Left forelimb (tissue), 1 donor: Measurements from ENCODE around the gene STK32B.
"Not testable (repeated sequence)": the region's sequence is repeated elsewhere in the genome, so short reads cannot be mapped to it uniquely, and the experiment has no call there.

ENCODE experiments used
- DNase-seq: peaks from one replicate; pipeline ENCODE4 v3.0.0-alpha.2; 2018; ENCODE audit warnings: low spot score

STK32B gene

DNA sequence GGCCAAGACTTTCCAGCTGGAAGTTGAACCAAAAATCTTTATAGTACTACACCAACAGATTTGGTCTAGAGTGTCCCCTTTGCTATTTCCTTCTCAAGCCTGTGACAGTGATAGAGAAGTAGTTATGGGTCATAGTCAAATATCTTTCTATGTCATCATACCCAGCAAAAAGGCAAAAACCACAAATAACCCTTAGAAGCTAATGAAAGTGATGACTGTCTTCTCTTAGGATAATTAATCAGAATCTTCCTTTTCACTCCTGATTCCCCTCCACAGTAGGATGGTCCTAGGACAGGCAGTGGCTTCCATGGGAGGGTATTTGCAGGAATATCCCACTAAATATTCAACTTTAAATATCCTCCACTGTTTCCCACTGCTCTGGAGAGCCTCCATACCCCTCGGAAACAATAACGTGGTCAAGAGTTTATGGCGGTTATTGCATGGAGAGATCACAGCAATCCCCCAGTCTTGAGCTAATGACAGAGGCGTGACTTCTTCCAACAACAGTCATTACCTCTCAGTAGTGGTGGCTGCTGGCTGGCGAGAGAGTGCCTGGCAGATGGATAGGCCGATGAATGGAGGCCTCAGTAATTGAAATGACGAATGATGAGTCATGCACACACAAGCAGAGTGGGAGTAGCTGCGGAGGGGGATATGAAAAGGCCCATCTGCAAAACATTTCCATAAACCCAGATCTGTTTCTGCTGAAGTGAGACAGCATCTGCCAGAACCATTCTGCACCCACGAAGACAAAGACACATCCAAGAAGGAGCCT, 154.9 kb downstream of the STK32B start:
- no peak for DNase-seq

DNA sequence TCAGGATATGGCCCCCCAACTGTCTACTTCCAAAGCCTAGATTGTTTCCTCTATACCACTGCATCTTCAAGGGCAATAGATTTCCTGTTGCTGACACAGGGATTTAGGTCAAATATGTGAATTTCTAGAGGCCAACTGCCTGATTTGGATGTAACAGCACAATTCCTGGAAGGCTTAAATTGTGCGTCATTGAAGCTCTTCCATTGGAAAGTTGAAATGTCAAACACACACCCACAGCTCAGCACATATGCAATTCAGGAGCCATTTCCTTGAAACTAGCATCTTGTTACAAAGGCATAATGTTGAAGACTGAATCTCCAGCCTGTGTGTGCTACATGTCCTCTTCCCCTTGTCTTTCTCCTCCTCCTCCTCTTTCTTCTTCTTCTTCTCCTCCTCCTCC, 158.6 kb downstream of the STK32B start:
- no peak for DNase-seq

GRCh38 chr4:5211282-5211839, 160.1 kb downstream of the STK32B start:
- DNase-seq = no peak

DNA sequence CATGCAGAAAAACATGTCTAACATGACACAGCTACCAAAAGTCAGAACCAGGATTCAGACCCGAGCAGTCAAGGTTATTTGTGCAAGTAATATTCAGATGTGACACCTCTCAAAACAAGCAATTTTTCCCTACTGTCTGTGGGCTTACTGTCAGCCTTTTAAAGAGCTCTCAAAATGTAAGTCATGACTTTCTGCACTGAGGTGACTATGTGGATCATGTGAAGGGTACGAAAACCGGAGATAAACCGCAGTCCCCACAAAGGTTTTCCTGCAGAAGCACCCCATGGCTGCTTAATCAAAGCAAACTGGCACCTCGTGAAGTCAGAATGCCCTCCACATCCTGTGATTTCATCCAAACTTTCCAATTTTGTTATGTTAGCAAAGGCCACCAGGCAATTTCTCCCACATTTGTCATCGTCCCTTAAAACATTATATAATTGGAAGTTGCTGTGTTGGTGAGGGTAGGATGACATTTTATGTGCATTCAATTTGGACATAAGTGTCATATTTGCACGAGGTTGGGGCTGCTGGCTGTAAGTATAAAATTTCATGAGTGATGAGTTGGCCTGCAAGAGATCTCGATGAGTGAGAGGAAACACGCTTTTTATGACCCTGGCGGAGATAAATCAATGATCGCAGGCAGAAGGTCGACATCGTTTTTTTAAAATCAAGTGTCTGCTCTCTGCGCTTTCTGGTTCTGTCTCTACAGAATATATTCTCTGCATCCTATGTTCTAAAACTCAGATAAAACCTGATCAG, 161.2 kb downstream of the STK32B start:
- no peak for DNase-seq

- no peak for DNase-seq
These were observed 161.9 kb downstream of the STK32B start for GRCh38 chr4:5213087-5213595.

DNA sequence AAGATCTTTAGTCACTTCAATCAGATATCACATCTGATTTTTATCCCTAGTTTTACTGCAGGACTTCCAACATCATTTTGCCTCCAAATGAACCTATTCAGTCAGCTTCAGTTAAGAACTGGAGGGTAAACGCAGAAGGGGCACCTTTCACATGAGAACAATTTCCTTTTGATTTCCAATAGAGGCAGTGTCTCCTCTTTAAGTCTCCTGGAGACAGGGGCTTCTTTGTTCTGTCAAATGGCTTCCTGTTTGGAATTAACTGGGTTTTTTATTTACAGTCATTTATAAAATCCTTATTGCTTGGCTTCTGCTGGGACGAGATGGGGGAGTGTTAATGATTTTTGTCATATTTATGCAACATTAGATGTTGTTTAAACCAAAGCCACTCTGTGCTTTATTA, 164.0 kb downstream of the STK32B start:
- no peak for DNase-seq

DNA sequence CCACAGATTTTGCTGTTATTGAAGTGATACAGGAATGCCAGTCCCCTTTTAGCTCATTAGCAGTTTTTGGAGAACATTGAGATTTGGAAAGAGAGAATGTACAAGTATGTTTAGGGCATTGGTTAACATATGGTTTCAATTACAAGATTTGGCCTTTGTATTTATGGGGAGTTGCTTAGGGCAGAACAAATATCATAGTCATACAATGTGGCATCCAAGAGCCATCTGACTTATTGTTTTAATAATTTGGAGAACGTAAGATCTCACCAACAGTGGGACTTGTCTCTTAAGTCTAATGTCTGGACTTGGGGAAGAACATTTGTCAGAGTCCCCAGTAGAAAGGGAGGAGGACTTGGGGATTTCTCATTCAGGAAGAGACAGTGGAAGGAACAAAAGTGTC, 166.1 kb downstream of the STK32B start:
- DNase-seq = no peak

DNA sequence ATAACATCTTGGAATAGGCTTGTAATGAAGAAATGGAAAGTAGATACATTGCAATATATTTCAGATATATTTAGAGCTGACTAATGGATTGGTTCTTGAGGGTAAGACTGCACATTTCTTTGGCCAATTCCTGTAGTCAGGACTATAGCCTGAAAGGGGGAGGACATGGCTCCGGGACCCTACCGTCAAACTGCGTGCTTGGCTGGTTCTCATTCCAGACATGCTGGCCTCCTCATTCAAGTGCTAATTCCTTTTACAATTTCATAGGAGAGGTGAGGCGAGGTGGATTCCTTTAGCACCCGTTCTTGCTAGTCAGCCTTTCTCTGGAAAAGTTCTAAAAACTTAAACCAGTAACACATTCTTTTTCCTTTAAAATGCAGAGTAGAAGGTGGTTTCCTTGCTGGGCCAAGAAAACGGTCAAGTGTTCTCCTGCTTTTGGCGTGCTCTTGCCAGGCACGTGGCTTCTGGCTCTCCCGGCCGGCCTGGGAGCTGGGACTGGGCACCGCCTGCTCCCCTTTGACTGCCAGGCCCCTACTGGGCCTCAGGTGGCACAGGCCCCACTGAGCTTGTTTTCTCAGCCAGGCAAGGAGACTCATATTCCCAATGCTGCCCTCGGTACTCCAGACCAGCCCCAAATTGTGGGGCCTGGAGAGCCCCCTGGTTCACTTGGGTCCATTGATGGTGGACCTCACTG, 167.2 kb downstream of the STK32B start:
- no peak for DNase-seq

DNA sequence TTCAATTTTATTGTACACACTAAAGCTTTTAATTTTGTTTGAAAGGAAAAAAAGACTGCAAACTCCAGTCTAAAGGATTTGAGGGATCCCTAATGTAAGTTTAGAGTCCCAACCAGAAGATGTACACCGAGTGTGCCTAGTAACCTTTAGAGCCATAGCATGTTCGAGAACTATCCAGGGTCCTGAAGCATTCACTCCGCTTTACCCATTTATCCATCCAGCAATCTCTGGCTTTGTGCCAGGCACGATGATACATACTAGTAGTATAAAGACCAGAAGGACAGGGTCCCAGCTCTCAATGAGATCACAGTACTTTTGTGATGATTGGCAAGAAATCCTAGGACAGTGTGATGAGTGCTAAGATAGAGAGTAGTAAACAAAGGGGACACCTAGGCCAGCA, 168.7 kb downstream of the STK32B start:
- DNase-seq = no peak

GRCh38 chr4:5222047-5222446, 170.8 kb downstream of the STK32B start:
- DNase-seq = no peak

GRCh38 chr4:5222951-5223350, 171.7 kb downstream of the STK32B start:
- no peak for DNase-seq

GRCh38 chr4:5224340-5224739, 173.1 kb downstream of the STK32B start:
- DNase-seq = no peak

GRCh38 chr4:5232549-5232948, 181.3 kb downstream of the STK32B start:
- DNase-seq = no peak

DNA sequence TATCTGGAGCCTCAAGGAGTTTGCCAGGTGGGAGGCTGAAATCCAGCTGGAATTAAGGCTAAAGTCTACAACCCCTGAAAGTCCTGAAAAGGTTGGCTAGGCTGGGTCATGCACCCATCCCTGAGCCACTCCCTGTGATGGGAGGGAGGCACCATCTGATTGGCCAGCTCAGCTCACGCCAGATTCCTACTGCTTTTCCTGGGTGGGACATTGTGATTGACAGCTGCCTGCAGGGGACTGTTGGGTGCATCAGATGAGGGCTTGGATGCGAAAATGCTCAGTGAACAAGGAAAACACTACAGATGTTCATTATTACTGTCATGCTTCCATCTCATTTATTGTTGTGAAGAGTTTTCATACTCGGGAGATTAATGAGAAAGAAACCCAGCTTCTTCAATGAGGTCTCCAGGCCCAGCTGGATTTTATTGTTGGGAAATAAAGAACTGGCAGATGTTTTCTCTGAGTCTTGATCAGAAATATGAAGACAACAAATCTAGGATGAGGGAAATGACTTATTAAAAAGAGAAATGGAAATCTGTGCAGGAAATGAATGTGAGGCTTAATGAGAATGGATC, 185.9 kb downstream of the STK32B start:
- DNase-seq = no peak

- no peak for DNase-seq
These were observed 186.9 kb downstream of the STK32B start for GRCh38 chr4:5238173-5238572.

- not testable (repeated sequence) for DNase-seq
These were observed 195.8 kb downstream of the STK32B start for GRCh38 chr4:5247061-5247460.

DNA sequence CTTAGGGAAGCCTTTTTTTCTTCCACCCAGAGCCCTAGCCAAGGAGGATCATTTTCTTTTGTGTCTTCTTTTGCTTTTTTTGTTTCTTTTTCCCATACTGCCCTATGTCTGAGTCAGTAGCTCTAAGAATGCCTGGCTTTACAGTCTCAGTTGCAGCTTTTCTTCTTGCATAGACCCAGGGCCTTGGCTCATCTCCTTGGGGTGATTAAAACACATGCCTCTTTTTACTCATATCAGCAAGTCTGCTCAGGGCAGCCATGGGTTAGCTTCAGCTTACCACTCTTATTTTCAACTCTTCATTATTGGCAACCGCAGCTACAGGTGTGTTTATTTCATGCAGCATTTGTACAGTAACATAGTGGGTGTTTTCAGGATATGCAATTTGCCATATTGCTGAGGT, 196.5 kb downstream of the STK32B start:
- DNase-seq = no peak

DNA sequence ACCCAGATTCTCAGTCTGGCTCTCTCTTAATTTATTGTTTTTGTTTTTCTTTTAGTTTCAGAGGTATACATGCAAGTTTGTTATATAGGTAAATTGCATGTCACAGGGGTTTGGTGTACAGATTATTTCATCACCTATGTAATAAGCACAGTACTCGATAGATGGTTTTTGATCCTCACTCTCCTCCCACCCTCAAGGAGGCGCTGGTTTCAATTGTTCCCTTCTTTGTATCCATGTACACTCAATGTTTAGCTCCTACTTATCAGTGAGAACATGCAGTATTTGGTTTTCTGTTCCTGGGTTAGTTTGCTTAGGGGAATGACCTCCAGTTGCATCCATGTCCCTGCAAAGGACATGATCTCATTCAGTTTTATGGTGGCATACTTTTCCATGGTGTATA, 198.4 kb downstream of the STK32B start:
- DNase-seq = no peak

DNA sequence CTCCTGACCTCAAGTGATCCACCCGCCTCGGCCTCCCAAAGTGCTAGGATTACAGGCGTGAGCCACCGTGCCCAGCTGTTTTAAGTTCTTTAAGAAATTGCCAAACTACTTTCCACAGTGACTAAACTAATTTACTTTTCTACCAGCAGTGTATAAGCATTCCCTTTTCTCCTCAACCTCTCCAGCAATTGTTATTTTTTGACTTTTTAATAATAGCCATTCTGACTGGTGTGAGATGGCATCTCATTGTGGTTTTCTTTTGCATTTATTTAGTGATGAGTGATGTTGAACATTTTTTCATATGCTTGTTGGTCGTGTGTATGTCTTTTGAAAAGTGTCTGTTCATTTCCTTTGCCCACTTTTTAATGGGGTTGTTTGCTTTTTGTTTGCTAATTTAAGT, 199.3 kb downstream of the STK32B start:
- DNase-seq = not testable (repeated sequence)

DNA sequence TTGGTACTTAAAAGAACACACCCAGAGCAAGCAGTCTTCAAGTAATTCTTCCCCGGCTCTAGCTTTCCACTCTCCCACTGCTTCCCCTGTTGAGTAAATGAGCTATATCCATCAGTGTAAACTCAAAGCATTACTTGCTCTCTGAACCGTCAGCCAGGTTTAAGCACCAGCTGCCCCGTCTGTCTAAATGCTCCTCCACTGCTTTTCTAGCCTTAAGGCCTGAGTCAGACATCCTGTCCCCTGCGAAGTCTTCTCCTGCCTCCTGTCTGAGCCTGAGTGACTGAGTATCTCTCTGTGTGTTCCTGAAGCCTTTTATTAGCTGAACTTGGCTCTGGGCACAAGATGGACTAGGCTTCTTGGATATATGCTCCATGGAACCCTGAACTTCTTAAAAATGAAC, 205.1 kb downstream of the STK32B start:
- no peak for DNase-seq

GRCh38 chr4:5257086-5257485, 205.8 kb downstream of the STK32B start:
- DNase-seq = no peak

DNA sequence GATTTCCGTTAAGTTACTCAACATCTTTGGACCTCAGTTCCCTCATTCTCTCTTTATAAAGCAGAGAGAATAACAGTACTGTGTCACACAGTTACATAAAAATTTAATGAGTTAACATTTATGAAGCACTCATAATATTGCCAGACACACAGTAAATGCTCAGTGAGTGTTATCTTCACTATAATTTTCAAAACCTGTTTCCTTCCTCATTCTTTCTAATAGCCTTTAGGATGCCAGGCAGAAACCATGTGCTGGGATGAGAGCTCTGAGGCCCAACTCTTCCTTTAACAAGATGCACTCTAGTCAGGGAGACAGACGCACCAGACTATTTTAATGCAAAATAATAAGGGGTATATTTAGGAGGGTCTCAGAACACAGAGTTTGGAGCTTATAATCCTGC, 208.2 kb downstream of the STK32B start:
- no peak for DNase-seq
